ENCODE data around the gene ZNF561.

The ZNF561 gene

DNA sequence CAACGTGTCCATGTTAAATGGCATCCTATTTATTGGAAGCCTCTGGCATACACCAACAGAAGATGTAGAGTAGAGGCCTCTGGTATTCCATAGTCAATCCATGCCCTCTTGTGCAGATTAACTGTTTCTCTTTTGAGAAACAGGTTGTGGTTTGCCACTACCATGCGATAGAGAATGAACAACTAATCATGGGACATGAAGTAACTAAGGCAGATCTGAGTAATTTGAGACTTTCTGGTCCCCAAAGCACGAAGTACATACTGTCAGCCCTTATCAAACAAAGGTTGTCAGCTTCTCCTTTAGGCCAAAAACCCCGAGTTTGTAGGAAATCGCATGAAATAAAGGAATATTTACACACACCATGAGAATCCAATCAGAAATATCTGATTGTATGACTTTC is 40.3 kb downstream of the ZNF561 start:
- DNase-seq (ENCODE audit: low read depth), result no peak

DNA sequence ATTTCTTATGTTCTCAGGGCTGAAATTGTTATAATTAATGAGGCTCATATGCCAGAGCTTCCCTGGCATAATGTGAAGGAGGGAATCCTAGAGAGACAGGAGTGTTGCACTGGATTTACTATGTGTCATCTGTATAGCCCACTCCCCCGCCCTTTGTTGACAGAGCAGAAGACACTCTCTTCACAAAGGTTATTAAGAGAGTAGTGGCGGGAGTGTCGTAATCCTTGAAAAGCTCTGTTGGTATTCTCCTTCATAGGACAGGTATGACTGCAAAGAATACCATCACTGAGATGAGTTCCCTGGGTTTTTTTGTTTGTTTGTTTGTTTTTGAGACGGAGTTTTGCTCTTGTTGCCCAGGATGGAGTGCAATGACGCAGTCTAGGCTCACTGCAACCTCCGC is 50.8 kb downstream of the ZNF561 start:
- DNase-seq (ENCODE audit: low read depth), result no peak

DNA sequence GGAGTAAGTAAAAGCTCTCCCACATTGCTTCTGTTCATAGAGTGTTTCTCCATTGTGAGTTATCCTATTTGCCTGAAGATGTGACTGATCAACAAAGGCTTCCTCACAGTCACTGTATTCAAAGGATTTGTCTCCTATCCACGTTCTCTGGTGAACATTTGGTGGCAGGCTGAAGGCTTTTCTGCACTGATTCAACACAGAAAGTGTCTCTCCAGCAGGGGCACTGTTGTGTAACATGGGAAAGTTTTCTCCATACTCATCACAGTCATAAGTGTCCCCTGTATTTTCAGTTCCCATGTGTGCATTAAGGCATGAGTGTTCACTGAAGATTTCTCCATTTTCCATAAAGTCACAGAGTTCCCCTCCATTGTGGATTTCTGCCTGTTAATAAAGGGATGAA is 54.3 kb downstream of the ZNF561 start:
- no peak for DNase-seq (ENCODE audit: low read depth)

DNA sequence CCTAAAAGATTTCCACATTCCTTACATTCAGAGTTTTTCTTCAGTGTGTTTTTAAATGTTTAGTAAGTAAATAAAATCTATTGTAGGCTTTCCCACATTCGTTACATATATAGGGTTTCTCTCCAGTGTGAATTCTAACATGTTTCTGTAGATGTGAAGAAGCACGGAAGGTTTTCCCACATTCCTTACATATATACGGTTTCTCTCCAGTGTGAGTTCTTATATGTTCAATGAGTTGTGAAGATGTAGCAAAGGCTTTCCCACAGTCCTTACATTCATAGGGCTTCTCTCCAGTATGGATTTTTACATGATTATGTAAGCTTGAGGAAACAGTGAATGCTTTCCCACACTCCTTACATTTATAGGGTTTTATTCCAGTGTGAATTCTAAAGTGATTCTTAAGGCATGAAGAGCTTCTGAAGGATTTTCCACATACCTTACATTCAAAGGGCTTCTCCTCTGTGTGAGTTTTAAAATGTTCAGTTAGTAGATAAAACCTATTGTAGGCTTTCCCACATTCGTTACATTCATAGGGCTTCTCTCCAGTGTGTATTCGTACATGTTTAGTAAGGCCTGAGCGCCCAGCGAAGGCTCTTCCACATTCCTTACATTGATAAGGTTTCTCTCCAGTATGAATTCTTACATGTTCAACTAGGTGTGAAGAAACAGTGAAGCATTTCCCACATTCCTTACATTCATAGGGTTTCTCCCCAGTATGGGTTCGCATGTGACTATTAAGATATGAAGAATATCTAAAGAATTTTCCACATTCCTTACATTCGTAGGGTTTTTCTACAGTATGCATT is 54.9 kb downstream of the ZNF561 start:
- no peak for DNase-seq (ENCODE audit: low read depth)
